ENCODE results near the gene KANK4. TPM values are rescaled to one million over a fixed set of nuclear protein-coding genes. Genes with fewer than 3 reads are reported as not detected.
A peak's percentile ranks its signal among the peaks of the same experiment; 100 is the strongest.

Gene KANK4
- total and polyA plus RNA-seq, 5 experiments from 2014 or later: not detected

DNA sequence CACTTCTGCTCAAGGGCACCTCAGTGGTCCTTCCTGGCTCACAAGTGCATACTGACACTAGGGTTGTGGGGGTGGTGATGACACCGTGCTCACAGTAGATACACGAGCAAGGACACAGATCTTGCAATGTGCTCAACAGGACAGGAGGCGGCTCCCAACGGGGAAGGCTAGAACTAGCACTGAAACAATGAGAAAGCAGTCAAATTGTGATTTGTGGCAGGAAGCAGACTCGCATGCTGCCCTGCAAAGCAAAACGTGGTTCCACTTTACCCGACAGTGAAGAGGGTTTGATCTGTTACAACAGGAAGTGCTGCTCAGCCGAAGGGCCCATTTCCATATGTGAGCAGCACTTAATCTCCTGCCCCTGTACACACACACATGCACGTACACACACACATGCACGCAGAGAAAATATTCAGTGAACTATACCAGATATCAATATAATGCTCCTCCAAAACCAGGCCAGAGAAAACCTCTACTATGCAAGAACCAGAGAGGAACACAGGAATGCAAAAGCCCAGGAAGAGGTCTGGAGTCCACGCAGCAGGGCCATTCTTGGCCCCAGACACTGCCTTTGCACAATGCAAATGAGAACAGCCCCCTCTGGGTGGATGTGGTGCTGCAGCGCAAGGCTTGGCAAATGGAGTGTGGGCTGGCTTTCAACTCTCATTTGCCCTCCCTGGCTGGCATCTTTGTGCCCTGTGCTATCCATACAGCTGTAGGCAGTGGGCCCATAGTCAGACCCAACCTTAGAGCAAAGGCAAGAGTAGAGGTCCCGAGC, 47.1 kb downstream of the KANK4 start:
- DNase-seq (peak; percentile 9 to 83 (median 60)), ATAC-seq (peak; percentile 93 to 95)
- Mint-ChIP-seq H3K27ac (peak overlapping the region; percentile 87 to 96 (median 93)), H3K9me3 (peaks cover 0 to 4% (median 1%) of the 10 kb centered on the region in 9 donors), H3K4me3 (peak overlapping the region in 9 of 10 donors; percentile 36 to 76 (median 64)), H3K27me3 (no peaks in the 10 kb centered on the region), H3K36me3 (peaks cover 0 to 3% (median 3%) of the 10 kb centered on the region in 3 donors), H3K4me1 (peaks cover 18 to 35% (median 31%) of the 10 kb centered on the region in 4 donors)
- POLR2A ChIA-PET: interaction anchor here (1.6 kb wide), 1 partner anchor 164 kb away, joined by 7 read pairs; the partner anchor contains the start of gene USP1

DNA sequence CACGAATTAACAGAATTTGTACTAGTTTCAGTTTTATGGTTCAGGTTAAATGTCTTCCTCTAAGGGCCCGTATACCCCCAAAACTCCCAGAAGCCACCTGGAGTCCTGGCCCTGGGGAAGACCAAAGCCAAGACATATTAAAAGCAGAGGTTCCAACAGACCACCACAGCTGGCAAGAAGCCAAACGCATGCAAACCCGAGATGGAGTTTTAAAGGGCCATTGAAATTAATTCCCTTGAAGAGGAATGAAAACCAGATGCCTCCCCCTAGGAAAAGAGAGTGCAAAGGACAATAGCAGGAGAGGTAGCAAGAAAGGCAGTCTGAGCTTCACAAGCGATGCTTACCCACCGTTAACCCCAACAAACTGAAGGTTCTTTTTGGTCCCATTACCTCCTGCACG, 48.1 kb downstream of the KANK4 start:
- H3K27me3 Mint-ChIP-seq: no peaks in the 10 kb centered on the region
- H3K27ac Mint-ChIP-seq: peak overlapping the region in 9 of 10 donors; percentile 37 to 93 (median 90)
- H3K9me3 Mint-ChIP-seq: peaks cover 0 to 7% (median 0%) of the 10 kb centered on the region in 9 donors
- H3K4me3 Mint-ChIP-seq: peak overlapping the region in 2 of 10 donors; percentile 56 to 71
- no peaks in the 10 kb centered on the region for H3K36me3 Mint-ChIP-seq
- POLR2A ChIA-PET: interaction anchor here (1.6 kb wide), 1 partner anchor 165 kb away, joined by 7 read pairs; the partner anchor contains the start of gene USP1
- ATAC-seq (no peak), DNase-seq (no peak)
- peaks cover 21 to 35% (median 31%) of the 10 kb centered on the region in 4 donors for H3K4me1 Mint-ChIP-seq

DNA sequence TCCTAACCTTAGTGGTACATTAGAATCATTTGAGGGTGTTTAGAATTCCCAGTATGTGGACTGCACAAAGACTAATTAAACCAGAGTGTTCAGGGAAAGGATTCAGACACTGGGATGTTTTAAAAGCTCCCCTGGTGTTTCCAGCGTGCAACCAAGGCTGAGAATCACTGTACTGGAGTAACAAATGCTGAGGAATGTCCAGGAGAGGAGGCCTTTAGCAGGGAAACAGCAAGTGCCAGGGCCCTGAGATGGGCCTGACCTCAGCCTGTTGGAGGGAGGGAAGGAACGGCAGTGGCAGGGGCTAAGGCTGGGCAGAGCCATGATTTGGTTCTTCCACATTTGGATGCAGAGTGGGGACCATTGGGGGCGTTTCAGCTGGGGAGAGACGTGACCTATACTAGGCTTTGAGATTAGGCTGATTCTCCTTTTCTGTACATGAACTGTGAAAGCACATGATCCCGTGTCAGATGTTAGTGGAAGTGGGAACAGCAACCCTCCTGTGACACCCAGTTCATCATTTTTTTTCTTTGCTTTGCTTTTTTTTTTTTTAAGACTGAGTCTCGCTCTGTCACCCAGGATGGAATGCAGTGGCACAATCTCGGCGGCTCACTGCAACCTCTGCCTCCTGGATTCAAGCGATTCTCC, 49.3 kb downstream of the KANK4 start:
- ATAC-seq (no peak), DNase-seq (no peak)
- H3K36me3 Mint-ChIP-seq: no peaks in the 10 kb centered on the region

DNA sequence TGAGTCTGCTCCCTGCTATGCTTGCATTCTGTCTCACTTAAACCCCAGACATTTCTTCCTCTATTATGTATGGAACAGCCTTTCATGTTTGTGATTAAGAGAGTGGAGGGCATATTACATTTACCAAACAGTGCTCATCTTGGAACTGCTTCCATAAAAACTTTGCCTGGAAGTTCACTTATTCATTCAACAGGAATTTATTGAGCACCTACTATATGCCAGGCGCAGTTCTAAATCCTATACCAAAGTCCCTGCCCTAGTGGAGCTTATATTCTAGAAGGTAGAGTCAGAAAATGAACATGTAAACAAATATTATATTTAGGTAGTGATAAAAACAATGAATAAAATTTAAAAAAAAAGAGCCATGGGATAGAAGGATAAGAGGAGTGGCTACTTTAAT, 49.8 kb downstream of the KANK4 start:
- DNase-seq (no peak), ATAC-seq (no peak)
- no peak overlapping the region for H3K4me3 Mint-ChIP-seq
- H3K4me1 Mint-ChIP-seq: peaks cover 21 to 35% (median 31%) of the 10 kb centered on the region in 4 donors
- peak overlapping the region in 4 of 10 donors; percentile 7 to 51 (median 22) for H3K27ac Mint-ChIP-seq
- POLR2A ChIA-PET: no interaction called here
- no peaks in the 10 kb centered on the region for H3K27me3 Mint-ChIP-seq
- peaks cover 0 to 10% (median 0%) of the 10 kb centered on the region in 9 donors for H3K9me3 Mint-ChIP-seq
- no peaks in the 10 kb centered on the region for H3K36me3 Mint-ChIP-seq

More for the DNA sequence above, 49.3 kb downstream of the KANK4 start:
- Mint-ChIP-seq H3K4me1 (peaks cover 21 to 35% (median 31%) of the 10 kb centered on the region in 4 donors), H3K4me3 (no peak overlapping the region), H3K27ac (peak overlapping the region in 6 of 10 donors; percentile 1 to 73 (median 38)), H3K9me3 (peaks cover 0 to 10% (median 0%) of the 10 kb centered on the region in 9 donors), H3K27me3 (no peaks in the 10 kb centered on the region)
- POLR2A ChIA-PET: interaction anchor here (0.6 kb wide), 1 partner anchor 146 kb away, joined by 5 read pairs; no protein-coding TSS in a partner anchor

DNA sequence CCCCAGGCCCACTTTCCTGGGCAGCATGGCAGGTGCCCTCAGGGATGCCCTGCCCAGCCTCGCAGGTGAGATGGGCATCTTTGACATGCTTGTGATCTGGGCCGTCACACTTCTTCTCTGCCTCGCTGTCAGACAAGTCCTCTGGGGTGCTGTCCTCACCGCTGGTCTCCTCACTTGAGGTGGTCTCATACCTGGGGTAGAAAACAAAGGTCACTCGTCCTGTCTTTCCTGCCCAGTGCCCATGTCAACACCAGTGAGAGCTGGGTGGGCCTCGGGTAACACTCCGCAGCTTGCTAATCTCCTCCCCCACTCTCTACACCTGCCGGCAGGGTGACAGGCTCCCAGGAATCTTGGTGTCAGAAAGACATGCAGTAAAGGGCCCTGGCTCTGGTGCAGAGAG, 50.9 kb downstream of the KANK4 start:
- Mint-ChIP-seq H3K4me3 (no peak overlapping the region), H3K27me3 (no peaks in the 10 kb centered on the region), H3K27ac (no peak overlapping the region), H3K36me3 (no peaks in the 10 kb centered on the region), H3K4me1 (peaks cover 16 to 28% (median 24%) of the 10 kb centered on the region in 4 donors), H3K9me3 (peaks cover 0 to 10% (median 0%) of the 10 kb centered on the region in 9 donors)
- ATAC-seq (no peak), DNase-seq (no peak)
- POLR2A ChIA-PET: no interaction called here

DNA sequence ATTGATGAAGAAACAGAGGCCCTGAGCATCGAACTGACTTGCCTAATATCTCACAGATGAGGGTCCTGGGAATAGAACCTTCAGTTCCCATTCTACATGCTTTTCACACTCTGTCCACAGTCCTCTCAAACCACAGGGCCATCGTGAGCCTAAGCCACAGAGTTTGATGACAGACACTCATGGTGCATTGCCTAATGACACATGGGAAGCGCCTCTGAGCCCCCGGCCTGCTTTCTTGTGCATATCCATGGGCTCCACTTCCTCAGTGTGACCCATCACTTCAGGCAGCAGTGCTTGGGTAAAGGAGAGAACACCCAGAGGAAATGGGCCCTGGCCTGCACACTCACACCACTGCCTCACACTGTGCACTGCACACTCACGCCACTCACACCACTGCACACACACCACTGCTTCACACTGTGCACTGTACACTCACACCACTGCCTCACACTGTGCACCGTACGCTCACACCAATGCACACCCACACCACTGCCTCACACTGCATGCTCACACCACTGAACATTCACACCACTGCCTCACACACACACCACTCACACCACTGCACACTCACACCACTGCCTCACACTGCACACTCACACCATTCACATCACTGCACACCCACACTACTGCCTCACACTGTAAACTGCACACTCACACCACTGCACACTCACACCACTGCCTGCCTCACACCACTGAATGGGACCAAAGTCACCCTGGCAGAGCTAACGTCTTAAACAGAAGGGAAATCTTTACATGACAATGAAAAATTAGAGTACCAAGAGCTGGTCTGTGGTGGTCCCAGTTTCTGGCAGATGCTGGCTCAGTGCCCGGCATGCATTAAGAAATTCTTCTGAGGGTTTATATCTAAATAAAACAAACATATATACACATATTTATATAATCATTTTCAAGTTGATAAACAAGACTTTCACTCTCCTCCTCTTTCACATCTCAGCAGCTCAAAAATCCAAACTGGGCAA, 53.0 kb downstream of the KANK4 start:
- H3K27ac Mint-ChIP-seq: peak overlapping the region in 3 of 10 donors; percentile 30 to 58 (median 32)
- no peak for DNase-seq
- POLR2A ChIA-PET: no interaction called here
- H3K9me3 Mint-ChIP-seq: peaks cover 0 to 10% (median 0%) of the 10 kb centered on the region in 9 donors
- peaks cover 0 to 2% (median 0%) of the 10 kb centered on the region in 3 donors for H3K36me3 Mint-ChIP-seq
- H3K4me1 Mint-ChIP-seq: peaks cover 5 to 8% (median 5%) of the 10 kb centered on the region in 4 donors
- H3K4me3 Mint-ChIP-seq: no peak overlapping the region
- H3K27me3 Mint-ChIP-seq: peaks cover 5 to 10% (median 6%) of the 10 kb centered on the region in 5 donors
- no peak for ATAC-seq

DNA sequence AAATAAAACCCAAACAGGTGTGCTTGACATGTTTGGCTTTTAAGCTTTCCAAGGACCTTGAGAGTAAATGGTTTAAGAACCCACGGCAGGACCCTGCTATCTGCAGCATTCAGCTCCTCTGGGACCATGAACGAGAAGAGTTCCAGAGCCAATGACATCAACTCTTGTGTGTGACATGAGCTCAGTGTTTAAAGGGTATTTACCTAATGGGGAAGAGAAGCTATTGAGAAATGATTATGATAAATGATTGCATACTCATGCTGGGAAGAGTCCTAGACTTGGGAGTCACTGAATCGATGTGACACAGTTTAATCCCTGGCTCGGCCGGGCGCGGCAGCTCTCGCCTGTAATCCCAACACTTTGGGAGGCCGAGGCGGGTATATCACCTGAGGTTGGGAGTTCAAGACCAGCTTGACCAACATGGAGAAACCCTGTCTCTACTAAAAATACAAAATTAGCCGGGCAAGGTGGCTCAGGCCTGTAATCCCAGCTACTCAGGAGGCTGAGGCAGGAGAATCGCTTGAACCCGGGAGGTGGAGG, 55.4 kb downstream of the KANK4 start:
- H3K9me3 Mint-ChIP-seq: peaks cover 0 to 10% (median 0%) of the 10 kb centered on the region in 9 donors
- H3K4me3 Mint-ChIP-seq: no peak overlapping the region
- ATAC-seq (no peak), DNase-seq (no peak)
- H3K36me3 Mint-ChIP-seq: peaks cover 0 to 2% (median 0%) of the 10 kb centered on the region in 3 donors
- POLR2A ChIA-PET: interaction anchor here (0.6 kb wide), 1 partner anchor 17 kb away, joined by 3 read pairs; no protein-coding TSS in a partner anchor
- H3K4me1 Mint-ChIP-seq: peaks cover 0 to 8% (median 0%) of the 10 kb centered on the region in 4 donors
- H3K27me3 Mint-ChIP-seq: peaks cover 5 to 10% (median 6%) of the 10 kb centered on the region in 5 donors
- no peak overlapping the region for H3K27ac Mint-ChIP-seq

DNA sequence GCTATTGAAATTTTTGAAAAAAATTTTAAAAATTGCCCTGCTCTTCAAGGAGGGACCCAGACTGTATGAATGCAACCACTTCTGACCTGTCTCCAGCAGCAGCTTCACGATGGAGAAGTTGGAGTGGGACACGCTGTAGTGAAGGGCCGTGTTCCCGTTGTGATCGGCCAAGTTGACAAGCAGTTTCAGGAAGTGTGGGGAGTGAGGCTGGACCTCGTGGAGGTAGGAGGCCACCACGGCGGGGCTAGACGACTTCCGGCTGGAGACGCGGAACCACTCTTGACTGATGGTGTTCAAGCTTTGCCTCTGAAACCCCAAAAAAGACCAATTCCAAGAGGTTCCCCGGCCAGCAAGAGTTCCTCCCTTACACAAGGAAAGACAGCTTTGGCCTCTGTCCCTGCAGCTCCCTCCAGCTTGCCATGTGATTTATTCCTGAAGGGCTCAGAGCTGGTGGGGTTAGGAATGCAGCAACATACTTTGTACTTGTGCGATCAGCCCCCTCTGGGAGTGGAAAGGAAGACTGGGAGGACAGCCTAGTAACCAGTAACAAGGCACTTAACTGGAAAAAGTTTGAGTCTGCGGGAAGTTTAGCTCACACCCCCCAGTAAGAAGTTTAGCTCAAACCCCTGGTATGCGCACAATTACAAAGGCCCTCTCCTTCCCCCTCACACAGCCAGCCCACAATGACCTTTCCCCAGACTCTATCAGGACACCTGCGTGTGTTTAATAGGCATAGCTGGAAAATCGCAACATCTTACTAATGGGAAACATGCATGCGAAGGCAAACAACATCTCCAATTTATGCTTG, 56.0 kb downstream of the KANK4 start:
- H3K27ac Mint-ChIP-seq: no peak overlapping the region
- peaks cover 0 to 8% (median 0%) of the 10 kb centered on the region in 4 donors for H3K4me1 Mint-ChIP-seq
- ATAC-seq (no peak), DNase-seq (no peak)
- POLR2A ChIA-PET: no interaction called here
- H3K9me3 Mint-ChIP-seq: peaks cover 0 to 10% (median 0%) of the 10 kb centered on the region in 9 donors
- peaks cover 0 to 2% (median 0%) of the 10 kb centered on the region in 3 donors for H3K36me3 Mint-ChIP-seq
- H3K27me3 Mint-ChIP-seq: peaks cover 5 to 10% (median 6%) of the 10 kb centered on the region in 5 donors
- H3K4me3 Mint-ChIP-seq: no peak overlapping the region

DNA sequence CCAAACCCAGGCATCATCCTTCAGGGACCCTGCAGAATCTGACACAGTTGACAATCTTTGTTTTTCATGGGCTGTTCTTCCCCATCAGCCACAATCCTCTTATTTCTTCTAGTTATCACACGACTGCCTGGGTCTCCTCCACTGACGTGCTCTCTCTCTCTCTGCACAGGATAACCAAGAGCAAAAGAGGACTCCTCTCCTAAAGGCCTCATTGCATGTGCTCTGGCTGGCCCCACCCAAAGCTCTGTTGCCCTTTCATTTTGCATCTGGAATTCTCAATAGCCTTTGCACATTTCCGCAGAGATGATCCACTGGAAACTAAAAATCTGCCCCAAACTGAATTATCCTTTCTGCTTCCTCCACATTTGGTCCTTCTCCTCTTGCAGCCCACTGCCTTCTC, 58.5 kb downstream of the KANK4 start:
- H3K4me3 Mint-ChIP-seq: no peak overlapping the region
- no peak for ATAC-seq
- peaks cover 5 to 10% (median 6%) of the 10 kb centered on the region in 5 donors for H3K27me3 Mint-ChIP-seq
- peaks cover 0 to 2% (median 0%) of the 10 kb centered on the region in 9 donors for H3K9me3 Mint-ChIP-seq
- peaks cover 0 to 5% (median 0%) of the 10 kb centered on the region in 4 donors for H3K4me1 Mint-ChIP-seq
- peaks cover 0 to 2% (median 0%) of the 10 kb centered on the region in 3 donors for H3K36me3 Mint-ChIP-seq
- no peak for DNase-seq
- H3K27ac Mint-ChIP-seq: peak overlapping the region in 1 of 10 donors; percentile 8
- POLR2A ChIA-PET: interaction anchor here (0.6 kb wide), 1 partner anchor 13 kb away, joined by 3 read pairs; no protein-coding TSS in a partner anchor

DNA sequence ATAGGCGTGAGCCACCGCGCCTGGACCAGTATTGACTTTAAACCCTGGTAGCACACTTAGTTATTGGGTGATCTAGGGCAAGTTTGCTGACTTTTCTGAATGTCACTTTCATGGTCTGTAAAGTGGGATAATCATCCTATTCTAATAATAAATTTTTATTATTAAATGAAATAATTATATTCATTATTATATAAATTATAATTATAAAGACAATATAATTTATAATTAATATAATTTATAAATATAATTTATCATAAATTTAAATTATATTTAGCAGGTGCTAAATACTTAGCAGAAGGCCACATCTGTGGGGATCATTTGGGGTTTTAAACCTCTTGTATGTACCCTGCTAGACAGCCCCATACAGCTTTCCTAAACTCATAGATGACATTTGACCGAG, 59.7 kb downstream of the KANK4 start:
- no peak for DNase-seq
- no peak for ATAC-seq
- H3K4me3 Mint-ChIP-seq: no peak overlapping the region
- peaks cover 0 to 2% (median 0%) of the 10 kb centered on the region in 3 donors for H3K36me3 Mint-ChIP-seq
- peaks cover 0 to 2% (median 0%) of the 10 kb centered on the region in 9 donors for H3K9me3 Mint-ChIP-seq
- peaks cover 0 to 5% (median 0%) of the 10 kb centered on the region in 4 donors for H3K4me1 Mint-ChIP-seq
- POLR2A ChIA-PET: no interaction called here
- H3K27me3 Mint-ChIP-seq: peaks cover 5 to 10% (median 6%) of the 10 kb centered on the region in 5 donors
- no peak overlapping the region for H3K27ac Mint-ChIP-seq

Data from naive thymus-derived CD8-positive, alpha-beta T cell (primary cell).